ENCODE data around the gene TXNDC11. TPM values are rescaled to one million over a fixed set of nuclear protein-coding genes. Genes with fewer than 3 reads are reported as not detected.

TXNDC11 gene
- total RNA-seq, 1 experiment from 2014 or later = 37.2 TPM

GRCh38 chr16:11675561-11676511 lies 66.8 kb downstream of the TXNDC11 start:
- peak; percentile 20 for DNase-seq (ENCODE audit: low read depth)

- no peak for DNase-seq (ENCODE audit: low read depth)
Measured at GRCh38 chr16:11674818-11675560, 67.7 kb downstream of the TXNDC11 start.

- no peak for DNase-seq (ENCODE audit: low read depth)
Measured at GRCh38 chr16:11674001-11674817, 68.4 kb downstream of the TXNDC11 start.

- no peak for DNase-seq (ENCODE audit: low read depth)
Measured at GRCh38 chr16:11673091-11674000, 69.3 kb downstream of the TXNDC11 start.

- DNase-seq (ENCODE audit: low read depth) = no peak
Measured at GRCh38 chr16:11672206-11673090, 70.2 kb downstream of the TXNDC11 start.

- no peak for DNase-seq (ENCODE audit: low read depth)
Measured at GRCh38 chr16:11671676-11672075, 71.0 kb downstream of the TXNDC11 start.

- no peak for DNase-seq (ENCODE audit: low read depth)
Measured at GRCh38 chr16:11671271-11671670, 71.4 kb downstream of the TXNDC11 start.

GRCh38 chr16:11670171-11671131 lies 72.2 kb downstream of the TXNDC11 start:
- DNase-seq (ENCODE audit: low read depth) = no peak

- no peak for DNase-seq (ENCODE audit: low read depth)
Measured at GRCh38 chr16:11669380-11670146, 73.1 kb downstream of the TXNDC11 start.

- no peak for DNase-seq (ENCODE audit: low read depth)
Measured at GRCh38 chr16:11668623-11669379, 73.9 kb downstream of the TXNDC11 start.

GRCh38 chr16:11667824-11668622 lies 74.6 kb downstream of the TXNDC11 start, which contains the start of gene SNN:
SNN (plus strand) TSS chr16:11668455; CDS start chr16:11676060, 7,605 bp downstream.
- DNase-seq (ENCODE audit: low read depth) = peak; percentile 32

GRCh38 chr16:11667221-11667823 lies 75.3 kb downstream of the TXNDC11 start:
- no peak for DNase-seq (ENCODE audit: low read depth)

- no peak for DNase-seq (ENCODE audit: low read depth)
Measured at GRCh38 chr16:11666103-11667055, 76.3 kb downstream of the TXNDC11 start.

GRCh38 chr16:11665071-11665491 lies 77.6 kb downstream of the TXNDC11 start:
- DNase-seq (ENCODE audit: low read depth) = no peak

Measured in HT1080 (cell line).